ENCODE data around the gene TSR2.

TSR2 gene

DNA sequence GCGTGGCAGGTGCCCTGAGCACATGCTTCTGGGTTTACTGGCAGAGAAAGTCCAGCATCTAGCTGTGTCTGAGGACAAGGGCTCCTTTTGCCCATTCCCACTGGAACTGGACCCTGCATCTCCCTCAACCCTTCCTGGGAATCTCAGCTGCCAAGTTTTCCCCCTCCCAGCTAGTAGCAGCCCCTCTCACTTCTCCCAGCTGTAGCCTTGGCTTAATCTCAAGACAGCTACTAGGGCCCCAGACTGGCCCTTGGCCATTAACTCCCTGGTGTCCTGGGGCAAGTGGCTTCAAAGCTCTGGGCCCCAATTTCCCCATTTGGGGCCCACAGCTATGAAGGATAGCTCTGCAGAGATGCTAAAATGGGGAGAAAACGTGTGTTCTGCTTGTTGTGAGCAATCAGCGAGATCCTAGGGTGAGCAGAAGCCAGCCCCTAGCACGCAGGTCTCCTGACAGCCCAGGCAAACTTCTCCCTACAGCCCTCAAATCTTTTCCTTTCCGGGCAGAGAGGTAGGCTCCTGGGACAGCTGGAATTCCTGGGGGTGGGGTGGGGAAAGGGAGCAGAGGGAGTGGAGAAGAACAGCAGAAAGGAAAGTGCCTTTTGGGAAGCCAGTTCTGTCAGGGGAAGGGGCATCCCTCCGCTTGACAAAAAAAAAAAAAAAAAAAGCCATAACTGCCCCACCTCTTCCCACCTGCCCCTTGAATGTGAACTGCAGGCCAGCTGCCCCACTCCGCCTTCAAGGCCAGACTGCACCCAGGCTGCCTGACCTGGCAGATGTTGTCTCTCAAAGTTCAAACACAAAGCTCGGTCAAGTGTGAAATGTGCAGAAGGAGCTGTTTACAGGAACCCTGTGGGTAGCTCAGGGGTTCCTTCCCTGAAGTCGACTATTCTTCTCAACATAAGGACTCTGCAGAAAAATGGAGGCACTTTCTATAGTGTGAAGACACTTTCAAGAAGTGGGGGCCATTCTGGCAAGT is 39.2 kb downstream of the TSR2 start:
- H3K4me3 ChIP-seq (ENCODE audit: low read length, poor library complexity, severe bottlenecking) = no peak overlapping the region
- no peaks in the 10 kb centered on the region for H3K79me2 ChIP-seq (ENCODE audit: insufficient read depth, low read length)
- no peak for TF ChIP-seq EZH2phosphoT487 (IDR thresholded peaks at IDR 0.05; ENCODE audit: borderline replicate concordance)
- TF ChIP-seq, protein P1, sequence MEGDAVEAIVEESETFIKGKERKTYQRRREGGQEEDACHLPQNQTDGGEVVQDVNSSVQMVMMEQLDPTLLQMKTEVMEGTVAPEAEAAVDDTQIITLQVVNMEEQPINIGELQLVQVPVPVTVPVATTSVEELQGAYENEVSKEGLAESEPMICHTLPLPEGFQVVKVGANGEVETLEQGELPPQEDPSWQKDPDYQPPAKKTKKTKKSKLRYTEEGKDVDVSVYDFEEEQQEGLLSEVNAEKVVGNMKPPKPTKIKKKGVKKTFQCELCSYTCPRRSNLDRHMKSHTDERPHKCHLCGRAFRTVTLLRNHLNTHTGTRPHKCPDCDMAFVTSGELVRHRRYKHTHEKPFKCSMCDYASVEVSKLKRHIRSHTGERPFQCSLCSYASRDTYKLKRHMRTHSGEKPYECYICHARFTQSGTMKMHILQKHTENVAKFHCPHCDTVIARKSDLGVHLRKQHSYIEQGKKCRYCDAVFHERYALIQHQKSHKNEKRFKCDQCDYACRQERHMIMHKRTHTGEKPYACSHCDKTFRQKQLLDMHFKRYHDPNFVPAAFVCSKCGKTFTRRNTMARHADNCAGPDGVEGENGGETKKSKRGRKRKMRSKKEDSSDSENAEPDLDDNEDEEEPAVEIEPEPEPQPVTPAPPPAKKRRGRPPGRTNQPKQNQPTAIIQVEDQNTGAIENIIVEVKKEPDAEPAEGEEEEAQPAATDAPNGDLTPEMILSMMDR (conservative IDR thresholded peaks at IDR 0.05; ENCODE audit: low read length) = no peak
- H3K4me1 ChIP-seq (ENCODE audit: insufficient read depth, low read length, poor library complexity, severe bottlenecking) = no peaks in the 10 kb centered on the region
- no peak overlapping the region for H3K9ac ChIP-seq (ENCODE audit: low read depth, low read length, poor library complexity, severe bottlenecking)
- no peaks in the 10 kb centered on the region for H3F3A ChIP-seq (ENCODE audit: low read depth)
- no peaks in the 10 kb centered on the region for H4K20me1 ChIP-seq (ENCODE audit: insufficient read depth, low read length, poor library complexity, severe bottlenecking)
- H3K9me2 ChIP-seq (replicated peaks; ENCODE audit: low read depth, low read length) = no peaks in the 10 kb centered on the region
- H3K9me3 ChIP-seq (ENCODE audit: insufficient read depth, low read depth, low read length) = no peaks in the 10 kb centered on the region
- no peaks in the 10 kb centered on the region for H3K27me3 ChIP-seq (ENCODE audit: insufficient read depth, low read length, poor library complexity, severe bottlenecking)
- no peak overlapping the region for H3K4me2 ChIP-seq (ENCODE audit: low read depth, low read length, poor library complexity, severe bottlenecking)
- no peak overlapping the region for H2AFZ ChIP-seq (ENCODE audit: low read length)
- no peaks in the 10 kb centered on the region for H3K36me3 ChIP-seq (ENCODE audit: insufficient read depth, low read length)

DNA sequence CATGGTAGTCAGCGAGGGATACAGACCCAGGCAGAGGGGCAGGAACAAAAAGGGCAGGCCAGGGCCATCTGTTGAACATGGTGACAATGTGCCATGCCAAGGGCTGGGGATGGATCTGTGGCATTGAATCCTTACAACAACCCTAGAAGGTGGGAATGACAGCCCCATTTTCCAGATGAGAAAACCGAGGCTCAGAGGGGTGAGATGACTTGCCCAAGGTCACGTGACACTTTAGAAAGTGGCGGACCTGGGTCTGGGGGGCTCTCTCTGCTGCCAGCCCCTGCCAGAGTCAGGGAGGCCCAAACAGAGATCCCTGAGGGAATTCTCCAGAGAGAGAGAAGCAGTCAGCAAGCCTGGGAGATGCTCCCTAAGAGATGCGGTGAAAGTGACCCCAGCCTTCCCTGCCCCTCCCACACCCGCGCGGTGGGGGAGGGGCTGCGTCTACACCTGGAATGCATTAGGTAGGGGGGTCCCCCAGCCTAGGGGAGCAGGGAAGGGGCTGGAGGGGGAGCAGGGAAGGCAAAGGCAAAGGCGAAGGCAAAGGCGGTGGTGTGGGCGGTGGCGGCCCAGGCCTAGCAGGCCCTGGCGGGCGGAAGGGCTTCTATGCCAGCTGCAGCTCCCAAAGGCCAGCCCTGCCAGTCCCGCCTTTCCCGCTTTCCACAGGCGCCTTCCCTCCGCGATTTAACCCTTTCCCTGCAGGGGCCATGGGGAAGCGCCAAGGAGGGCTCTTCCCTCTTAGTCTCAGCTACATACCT is 42.8 kb downstream of the TSR2 start:
- no peaks in the 10 kb centered on the region for H4K20me1 ChIP-seq (ENCODE audit: insufficient read depth, low read length, poor library complexity, severe bottlenecking)
- H2AFZ ChIP-seq (ENCODE audit: low read length) = no peak overlapping the region
- no peaks in the 10 kb centered on the region for H3K27me3 ChIP-seq (ENCODE audit: insufficient read depth, low read length, poor library complexity, severe bottlenecking)
- no peaks in the 10 kb centered on the region for H3F3A ChIP-seq (ENCODE audit: low read depth)
- H3K9me3 ChIP-seq (ENCODE audit: insufficient read depth, low read depth, low read length) = no peaks in the 10 kb centered on the region
- H3K36me3 ChIP-seq (ENCODE audit: insufficient read depth, low read length) = no peaks in the 10 kb centered on the region
- TF ChIP-seq EZH2phosphoT487 (IDR thresholded peaks at IDR 0.05; ENCODE audit: borderline replicate concordance) = no peak
- TF ChIP-seq, protein P1 (conservative IDR thresholded peaks at IDR 0.05; ENCODE audit: low read length) = no peak
- no peak overlapping the region for H3K9ac ChIP-seq (ENCODE audit: low read depth, low read length, poor library complexity, severe bottlenecking)
- no peak overlapping the region for H3K4me3 ChIP-seq (ENCODE audit: low read length, poor library complexity, severe bottlenecking)
- H3K9me2 ChIP-seq (replicated peaks; ENCODE audit: low read depth, low read length) = no peaks in the 10 kb centered on the region
- no peaks in the 10 kb centered on the region for H3K4me1 ChIP-seq (ENCODE audit: insufficient read depth, low read length, poor library complexity, severe bottlenecking)
- H3K79me2 ChIP-seq (ENCODE audit: insufficient read depth, low read length) = no peaks in the 10 kb centered on the region
- H3K4me2 ChIP-seq (ENCODE audit: low read depth, low read length, poor library complexity, severe bottlenecking) = no peak overlapping the region

DNA sequence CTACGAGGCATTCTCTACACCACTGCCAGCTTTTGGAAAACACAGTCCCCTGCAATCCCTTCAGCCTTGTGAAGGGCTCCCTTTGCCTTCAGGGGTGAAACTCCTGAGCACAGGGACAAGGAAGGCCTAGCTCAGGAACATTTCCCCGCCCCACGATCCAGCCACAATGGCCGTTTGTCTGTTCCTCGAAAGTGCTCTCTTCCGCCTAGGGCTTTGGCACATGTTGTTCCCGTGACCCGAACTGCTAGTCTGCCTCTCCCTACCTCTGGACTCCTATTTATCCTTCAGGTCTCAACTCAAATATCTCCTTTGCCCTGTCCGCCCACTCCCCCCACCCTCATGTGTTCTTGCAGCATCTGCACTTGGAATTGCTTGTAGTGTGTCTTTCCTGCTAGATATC is 43.7 kb downstream of the TSR2 start:
- Histone ChIP-seq H3K4me3 (ENCODE audit: low read length, poor library complexity, severe bottlenecking) (no peak overlapping the region), H3K4me1 (ENCODE audit: insufficient read depth, low read length, poor library complexity, severe bottlenecking) (no peaks in the 10 kb centered on the region), H3K36me3 (ENCODE audit: insufficient read depth, low read length) (no peaks in the 10 kb centered on the region), H3K9me2 (replicated peaks; ENCODE audit: low read depth, low read length) (no peaks in the 10 kb centered on the region), H3K79me2 (ENCODE audit: insufficient read depth, low read length) (no peaks in the 10 kb centered on the region), H3K4me2 (ENCODE audit: low read depth, low read length, poor library complexity, severe bottlenecking) (no peak overlapping the region), H3K9ac (ENCODE audit: low read depth, low read length, poor library complexity, severe bottlenecking) (no peak overlapping the region), H3K27me3 (ENCODE audit: insufficient read depth, low read length, poor library complexity, severe bottlenecking) (no peaks in the 10 kb centered on the region), H3K9me3 (ENCODE audit: insufficient read depth, low read depth, low read length) (no peaks in the 10 kb centered on the region), H4K20me1 (ENCODE audit: insufficient read depth, low read length, poor library complexity, severe bottlenecking) (no peaks in the 10 kb centered on the region), H2AFZ (ENCODE audit: low read length) (no peak overlapping the region), H3F3A (ENCODE audit: low read depth) (no peaks in the 10 kb centered on the region)
- no peak for TF ChIP-seq EZH2phosphoT487 (IDR thresholded peaks at IDR 0.05; ENCODE audit: borderline replicate concordance)
- TF ChIP-seq, protein P1 (conservative IDR thresholded peaks at IDR 0.05; ENCODE audit: low read length) = no peak

Data from Loucy (cell line).